GM19397 (cell line): Measurements from ENCODE around the gene WHRN.

Experiments
- ATAC-seq: cut with Tn5 transposase; IDR thresholded peaks from one replicate; pipeline ENCODE4 v1.9.1; 2021; ENCODE audit warnings: mild to moderate bottlenecking, moderate library complexity; ENCODE audit not compliant: unreplicated experiment

The WHRN gene

DNA sequence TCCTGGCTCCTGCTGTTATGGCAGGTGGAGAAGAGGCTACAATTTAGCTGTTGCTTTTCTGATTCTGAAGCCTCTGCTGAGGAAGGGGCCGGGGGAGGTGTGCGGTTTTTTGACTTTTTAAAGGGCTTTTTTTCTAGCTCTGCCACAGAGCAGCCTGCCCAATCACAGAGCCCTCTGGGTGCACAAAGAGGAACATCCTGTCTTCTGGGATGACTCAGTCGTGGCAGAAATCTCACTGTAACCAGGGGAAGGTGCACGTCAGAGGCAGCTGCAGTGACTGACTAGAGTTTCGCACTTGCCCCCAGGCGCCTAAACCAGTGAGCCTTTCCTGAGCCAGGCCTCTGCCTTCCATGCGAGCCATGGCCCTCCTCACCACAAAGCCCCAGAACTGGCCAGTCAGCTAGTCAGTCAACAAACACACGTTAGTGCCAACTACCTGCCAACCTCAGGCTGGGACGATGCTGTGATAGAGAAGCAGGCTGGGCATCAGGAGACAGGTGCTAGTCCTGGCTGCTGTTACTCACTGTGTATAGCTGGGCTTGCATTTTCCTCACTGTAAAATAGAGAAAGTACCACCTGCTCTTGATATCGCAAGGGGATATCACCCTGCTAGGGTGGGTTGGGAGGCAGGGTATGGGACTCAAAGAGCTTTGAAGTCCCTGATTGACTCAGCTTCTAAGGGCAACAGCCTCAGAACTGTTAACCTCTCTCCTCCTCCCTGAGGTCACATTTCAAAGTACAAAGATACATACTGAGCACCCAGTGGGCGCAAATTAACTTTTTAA, 119.7 kb downstream of the WHRN start:
- peak; percentile 81 for ATAC-seq

- ATAC-seq: no peak
Observed at GRCh38 chr9:114384836-114385396, 120.4 kb downstream of the WHRN start.

- no peak for ATAC-seq
Observed at GRCh38 chr9:114384341-114384740, 120.9 kb downstream of the WHRN start.

GRCh38 chr9:114383521-114384231, 121.6 kb downstream of the WHRN start:
- ATAC-seq: no peak

- no peak for ATAC-seq
Observed at GRCh38 chr9:114382699-114383520, 122.4 kb downstream of the WHRN start.

DNA sequence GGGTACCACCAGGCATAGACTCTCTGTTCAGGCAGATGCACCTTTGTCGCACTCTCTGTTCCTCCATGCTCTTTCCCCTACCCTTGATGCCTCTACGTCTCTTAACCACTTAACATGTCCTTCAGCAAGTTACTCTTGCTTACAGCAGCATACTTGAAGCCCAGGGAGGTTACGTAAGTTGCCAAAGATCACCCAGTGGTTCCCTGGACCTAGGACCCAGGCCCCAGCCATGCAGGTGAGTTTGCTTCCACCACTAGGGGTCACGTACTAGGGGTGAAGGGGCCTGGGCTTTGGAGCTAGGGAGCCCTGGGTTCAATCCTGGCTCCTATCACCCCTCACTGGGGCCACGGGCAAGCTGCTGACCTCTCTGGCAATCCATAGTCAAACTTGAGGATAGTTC, 126.4 kb downstream of the WHRN start:
- no peak for ATAC-seq

- no peak for ATAC-seq
Observed at GRCh38 chr9:114378016-114378415, 127.3 kb downstream of the WHRN start.

DNA sequence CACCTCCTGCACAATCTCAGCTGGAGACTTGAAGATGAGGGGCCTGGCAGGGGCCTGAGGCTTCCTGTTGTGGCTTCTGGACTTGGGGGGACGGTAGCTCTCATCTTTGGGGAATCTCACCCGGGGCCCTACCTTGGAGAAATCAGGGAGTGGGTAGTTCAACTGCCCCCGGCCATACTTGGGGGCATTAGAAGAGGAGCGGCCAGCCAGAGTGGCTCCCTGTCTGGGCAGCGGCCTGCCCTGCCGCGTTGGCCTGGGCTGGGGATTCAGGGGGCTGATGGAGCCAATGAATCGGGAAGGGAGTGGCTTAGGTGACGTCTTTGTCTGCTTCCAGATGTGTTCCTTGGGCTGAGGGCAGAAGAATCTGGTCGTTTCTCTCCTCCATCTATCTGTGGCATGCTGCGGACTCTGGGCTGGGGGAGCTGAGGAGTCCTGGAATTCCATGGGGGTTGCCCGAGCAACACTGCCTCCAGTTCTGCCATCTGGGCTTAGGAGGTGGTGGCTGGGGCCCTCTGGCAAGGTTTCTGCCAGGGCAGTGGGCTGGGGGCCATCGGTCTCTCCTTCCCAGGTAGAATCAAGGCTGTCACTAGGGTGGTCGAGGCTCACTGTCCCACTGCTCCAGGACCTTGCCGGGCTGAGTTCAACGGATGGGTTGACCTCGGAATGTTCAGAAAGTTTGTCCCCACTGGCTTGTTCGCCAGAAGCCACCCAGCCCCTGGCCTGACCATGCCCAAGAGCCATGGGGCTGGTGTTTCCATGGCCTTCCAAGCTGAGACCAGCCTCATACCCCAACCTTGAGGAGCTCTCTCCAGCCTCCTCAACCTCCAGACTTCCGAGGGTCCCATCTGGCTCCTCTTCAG, 128.5 kb downstream of the WHRN start:
- ATAC-seq: no peak

DNA sequence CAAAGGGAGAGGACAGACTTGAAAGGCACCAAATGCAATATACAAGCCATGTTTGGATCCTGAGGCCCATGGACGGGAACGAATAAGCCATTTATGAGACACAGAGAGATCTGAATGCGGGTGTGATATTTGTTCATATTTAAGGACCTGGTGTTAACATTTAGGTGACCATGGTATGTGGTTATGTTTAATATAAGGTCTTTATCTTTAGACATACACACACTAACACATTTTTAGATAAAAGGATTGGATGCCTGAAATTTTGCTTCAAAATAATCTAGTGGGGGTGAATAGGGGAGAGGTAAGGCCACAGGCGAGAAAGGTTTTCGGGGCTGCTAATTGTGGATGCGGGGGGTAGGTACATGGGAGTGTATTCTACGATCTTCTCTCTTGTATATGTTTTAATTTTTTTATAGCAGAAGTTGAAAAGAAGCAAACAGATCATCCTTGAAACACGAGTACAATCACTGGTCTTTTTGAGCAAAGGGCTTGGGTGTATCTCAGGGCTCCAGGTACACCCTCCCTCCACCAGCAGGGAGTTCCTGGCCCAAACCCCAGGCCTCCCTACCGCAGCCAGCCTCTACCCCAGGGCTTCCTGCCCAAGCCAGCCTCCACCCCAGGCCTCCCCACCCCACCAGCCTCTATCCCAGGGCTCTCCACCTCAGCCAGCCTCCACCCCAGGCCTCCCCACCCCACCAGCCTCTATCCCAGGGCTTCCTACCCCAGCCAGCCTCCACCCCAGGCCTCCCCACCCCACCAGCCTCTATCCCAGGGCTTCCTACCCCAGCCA, 129.7 kb downstream of the WHRN start:
- ATAC-seq: no peak

DNA sequence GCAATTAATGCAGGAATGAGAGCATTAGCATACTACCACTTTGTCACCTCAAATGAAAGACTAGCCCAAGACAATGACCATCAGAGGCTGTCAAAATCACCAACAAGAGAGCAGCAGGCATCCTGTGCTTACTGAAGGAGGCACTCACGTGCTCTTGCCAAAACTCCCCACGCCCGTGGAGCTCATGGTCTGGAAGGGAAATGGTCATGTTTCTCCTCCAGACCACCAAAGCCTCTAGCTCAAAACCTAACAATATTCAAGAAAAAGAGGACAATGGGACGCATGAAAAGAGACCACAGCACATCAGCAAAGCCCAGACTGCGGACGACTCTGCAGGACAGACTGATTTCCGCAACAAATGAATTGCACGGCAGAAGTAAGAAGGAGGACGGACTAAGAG, 130.3 kb downstream of the WHRN start:
- no peak for ATAC-seq

DNA sequence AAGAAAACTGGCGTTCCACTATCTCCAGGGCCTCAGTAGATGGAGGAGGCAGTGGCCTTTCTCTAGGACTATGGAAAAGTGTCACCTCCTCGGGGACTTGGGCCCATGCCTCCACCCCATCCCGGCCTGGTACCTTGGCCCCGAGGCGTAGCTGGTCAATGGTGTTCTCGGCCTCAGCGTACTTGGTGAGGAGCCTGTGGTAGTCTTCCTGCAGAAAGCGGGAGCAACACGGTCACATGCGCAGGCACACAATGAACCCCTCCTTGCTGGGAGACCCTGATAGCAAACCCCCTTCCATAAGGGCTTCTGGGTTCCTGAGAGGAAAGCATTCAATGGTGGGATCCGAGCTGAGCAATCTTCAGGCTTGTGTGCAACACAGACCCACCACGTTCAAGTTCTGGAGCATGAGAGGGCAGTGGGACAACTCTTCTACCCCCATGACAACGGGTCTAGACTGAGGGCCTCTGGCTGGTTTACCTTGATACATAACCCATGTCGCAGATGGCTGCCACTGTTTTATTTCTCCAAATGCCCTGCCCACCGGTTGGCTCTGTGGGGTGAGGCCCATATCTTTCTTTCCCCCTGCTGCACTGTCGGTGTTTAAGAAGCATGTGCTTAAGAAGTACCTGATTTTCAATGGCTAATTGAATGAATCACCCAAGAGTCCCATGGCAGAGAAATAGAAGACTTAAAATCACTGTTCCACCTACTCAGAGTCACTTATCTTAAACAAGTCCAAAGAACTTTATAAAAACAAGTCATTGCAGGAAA, 131.1 kb downstream of the WHRN start:
- no peak for ATAC-seq

DNA sequence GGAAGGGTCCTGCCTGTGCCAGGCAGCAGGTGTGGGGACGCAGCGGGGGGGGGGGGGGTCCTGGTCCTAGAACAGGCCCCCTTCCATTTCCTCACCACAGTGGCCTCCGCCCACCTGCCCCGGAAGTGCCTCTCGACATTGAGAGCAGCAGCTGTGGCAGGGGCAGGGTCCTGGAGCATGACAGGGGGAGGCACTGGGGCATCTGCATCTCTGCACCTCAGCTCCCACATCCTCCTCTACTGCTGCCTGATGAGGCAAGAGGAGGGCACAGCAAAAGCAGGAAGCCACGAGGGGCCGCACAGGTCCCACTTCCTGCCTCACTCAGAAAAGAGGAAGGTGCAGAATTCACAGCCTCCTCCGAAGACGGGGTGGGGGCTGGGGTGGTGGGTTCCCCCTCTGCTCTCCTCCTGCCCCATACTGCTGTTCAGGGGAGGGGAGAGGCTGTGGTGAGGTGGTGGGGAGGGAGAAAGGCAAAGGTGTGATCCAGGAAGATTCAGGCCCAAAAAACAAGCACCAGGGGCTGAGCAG, 132.3 kb downstream of the WHRN start:
- peak; percentile 95 for ATAC-seq

GRCh38 chr9:114371973-114372917, 133.0 kb downstream of the WHRN start:
- ATAC-seq: no peak

DNA sequence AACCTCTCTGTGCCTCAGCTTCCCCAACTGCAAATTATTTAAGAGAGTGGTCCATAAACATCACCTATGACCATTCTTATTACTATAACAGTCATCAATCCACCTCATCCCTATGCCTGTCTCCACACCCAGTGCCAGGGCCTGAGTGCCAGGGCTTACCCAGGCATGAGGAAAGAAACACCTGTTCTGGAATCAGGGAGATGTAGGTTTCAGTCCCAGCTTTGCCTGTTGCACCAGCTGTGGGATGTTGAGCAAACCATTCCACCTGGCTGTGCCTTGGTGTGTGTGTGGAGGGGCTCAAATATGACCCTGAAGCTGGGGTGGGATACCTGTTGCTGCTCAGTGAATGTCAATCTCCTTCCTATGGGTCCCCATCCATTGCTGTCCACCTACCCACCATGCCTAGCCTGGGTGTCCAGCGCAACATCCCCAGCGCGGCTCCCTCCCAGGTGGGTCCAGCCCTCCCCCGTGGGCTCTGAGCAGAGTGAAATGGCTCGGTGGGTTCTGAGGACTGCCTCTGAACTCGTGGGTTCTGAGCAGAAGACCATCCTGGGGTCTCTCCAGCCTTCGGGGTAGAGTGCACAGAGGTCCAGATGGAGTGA, 133.8 kb downstream of the WHRN start:
- ATAC-seq: no peak

- no peak for ATAC-seq
Observed at GRCh38 chr9:114370968-114371320, 134.3 kb downstream of the WHRN start.

DNA sequence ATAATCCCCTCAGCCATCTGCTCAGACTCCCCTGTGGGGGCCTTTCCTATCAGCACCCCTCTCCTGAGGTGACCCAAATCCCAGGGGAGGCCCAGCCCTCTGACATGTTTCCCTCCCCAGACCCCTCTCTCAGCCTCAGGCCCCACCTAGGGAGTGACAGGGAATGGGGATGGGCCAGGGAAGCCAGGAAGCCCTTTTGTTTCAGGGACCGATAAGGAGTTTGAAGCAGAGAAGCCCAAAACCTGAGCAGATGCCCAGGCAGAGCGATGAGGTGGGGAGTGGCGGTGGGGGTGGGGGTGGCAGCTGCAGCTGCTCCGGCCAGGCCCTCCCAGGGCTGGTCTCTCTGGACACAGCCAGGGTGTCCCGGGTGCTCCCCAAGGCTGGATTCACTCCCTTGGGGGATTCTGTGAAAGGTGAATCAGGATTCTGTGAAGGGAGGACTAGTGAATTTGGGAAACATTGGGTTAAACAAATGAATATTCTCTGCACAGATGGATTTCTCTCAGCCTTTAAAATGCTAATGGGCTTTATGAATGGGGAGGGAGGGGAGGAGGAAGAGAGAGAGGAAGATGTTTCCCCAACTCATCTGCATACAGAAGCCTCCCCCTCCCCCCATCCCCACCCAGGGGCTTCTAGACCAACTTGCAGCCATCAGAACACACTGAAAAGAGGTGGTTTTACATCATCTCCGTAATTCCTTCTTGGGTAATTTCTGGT, 134.9 kb downstream of the WHRN start:
- ATAC-seq: no peak
